Left ventricle myocardium superior (tissue), 1 donor: ENCODE data around the gene DNAAF3. TPM values are rescaled to one million over a fixed set of nuclear protein-coding genes. Genes with fewer than 3 reads are reported as not detected.

Experiments used
- microRNA-seq: library from miRNA; unstranded; fragments of <30 nt; microRNA quantifications from one replicate; pipeline ENCODE4 v1.2.0, GENCODE V29; 2020; ENCODE audit warnings: borderline number of aligned reads
- total RNA-seq: library from RNA; stranded (reverse); fragmentation: NEBNext Ultra II Directional; extraction: Animal tissue kit (Norgen Biotek cat#: 25700); gene quantifications from one replicate; pipeline ENCODE4 v1.2.1, GENCODE V29; 2021
- donor health status: DM: no; HTN: yes; CAD: no; lungs with severe emphysema.

Gene DNAAF3
- total RNA-seq, 1 donor from 2014 or later, result 0.87 TPM

Small RNA genes lying within 50 kb of the gene (microRNA-seq; reads per million reads assigned to microRNA genes)
- not detected for gene MIR7975

Other genes with a start within 250 kb of the DNAAF3 start
- not detected for gene NLRP7, start 219.1 kb downstream of the DNAAF3 start, total RNA-seq
- gene NLRP2, start 200.2 kb downstream of the DNAAF3 start, total RNA-seq, result 0.67 TPM
- not detected for gene GP6, start 128.3 kb downstream of the DNAAF3 start, total RNA-seq
- 52.0 TPM for gene RDH13, start 103.5 kb downstream of the DNAAF3 start, total RNA-seq
- 2.7 TPM for gene EPS8L1, start 90.7 kb downstream of the DNAAF3 start, total RNA-seq
- gene PPP1R12C, start 49.0 kb downstream of the DNAAF3 start, total RNA-seq, result 141 TPM
- 50.2 TPM for gene TNNT1, start 17.4 kb downstream of the DNAAF3 start, total RNA-seq
- 5,071 TPM for gene TNNI3, start 8.9 kb downstream of the DNAAF3 start, total RNA-seq
- gene SYT5, start 13.7 kb upstream of the DNAAF3 start, total RNA-seq, result not detected
- 0.47 TPM for gene PTPRH, start 42.9 kb upstream of the DNAAF3 start, total RNA-seq
- 1.9 TPM for gene TMEM86B, start 62.1 kb upstream of the DNAAF3 start, total RNA-seq
- gene PPP6R1, start 92.4 kb upstream of the DNAAF3 start, total RNA-seq, result 39.2 TPM
- gene HSPBP1, start 113.5 kb upstream of the DNAAF3 start, total RNA-seq, result 28.6 TPM
- gene BRSK1, start 117.4 kb upstream of the DNAAF3 start, total RNA-seq, result 1.9 TPM
- gene TMEM150B, start 158.7 kb upstream of the DNAAF3 start, total RNA-seq, result 1.2 TPM
- 7.2 TPM for gene KMT5C, start 173.3 kb upstream of the DNAAF3 start, total RNA-seq
- not detected for gene COX6B2, start 188.1 kb upstream of the DNAAF3 start, total RNA-seq
- gene GARIN5B, start 196.6 kb upstream of the DNAAF3 start, total RNA-seq, result not detected
- not detected for gene IL11, start 203.8 kb upstream of the DNAAF3 start, total RNA-seq
- not detected for gene TMEM190, start 210.2 kb upstream of the DNAAF3 start, total RNA-seq
- 0.25 TPM for gene TMEM238, start 217.7 kb upstream of the DNAAF3 start, total RNA-seq
- 557 TPM for gene RPL28, start 219.3 kb upstream of the DNAAF3 start, total RNA-seq
- 24.5 TPM for gene UBE2S, start 241.2 kb upstream of the DNAAF3 start, total RNA-seq